ENCODE measurements around the gene CDC42BPB.

- TF ChIP-seq CTCF (IDR thresholded peaks at IDR 0.05) (no peak), EZH2 (IDR thresholded peaks at IDR 0.05) (no peak), EZH2phosphoT487 (IDR thresholded peaks at IDR 0.05) (no peak)
These were observed 108.7 kb downstream of the CDC42BPB start for GRCh38 chr14:102948698-102949061.

All from neural progenitor cell (in vitro differentiated cells).